K562 (cell line): Measurements from ENCODE around the gene CCDC196. TPM values are rescaled to one million over a fixed set of nuclear protein-coding genes. Genes with fewer than 3 reads are reported as not detected.

Source experiments
- ATAC-seq: fragments of 200-7000 bp; cut with Tn5 transposase; 3 replicates; pipeline ENCODE4 v1.9.1; 2020; ENCODE audit warnings: moderate library complexity
- BruUV-seq: library from RNA; stranded (reverse); fragments of 400-500 nt; replicated peaks from 2 replicates; lab custom pipeline; 2021; lab: Mats Ljungman, UMichigan
- CTCF ChIA-PET: fragments of 300-600 bp; formaldehyde crosslinking; extraction: SDS; loops from one replicate; lab custom pipeline; 2021; ENCODE audit warnings: low intra/inter-chr PET ratio; lab: Yijun Ruan, JAX
- POLR2A ChIA-PET: fragments of 300-600, 350-650 bp; sonication (Branson Sonifier 250); formaldehyde crosslinking; extraction: SDS; loops from one replicate; lab custom pipeline; 2021; ENCODE audit warnings: antibody characterized with exemption, inconsistent platforms; lab: Yijun Ruan, JAX
- DNase-seq, 4 experiments: peaks; one replicate each; pipeline versions ENCODE4 v3.0.0 to v3.0.0-alpha.2; 2011 to 2018; ENCODE audit warnings: low spot score in 3 of 4, mixed read lengths in 3 of 4; ENCODE audit errors: extremely low read depth in 1 of 4
- FAIRE-seq: peaks from 2 replicates; lab custom pipeline; 2011; peaks lifted over from hg19 to GRCh38; lab: Jason Lieb, UNC
- H2AFZ ChIP-seq: 2 replicates; pipeline ENCODE4 v1.6.0; 2011; ENCODE audit warnings: low read depth, low read length, control low read depth, inconsistent platforms
- H3K27ac ChIP-seq: fragments of 200-600 bp; 3 replicates; pipeline ENCODE4 v1.8.0; 2011; ENCODE audit warnings: low read depth, mild to moderate bottlenecking, control low read depth, inconsistent platforms, low read length, moderate library complexity, mixed read lengths; ENCODE audit errors: extremely low read depth
- H3K27me3 ChIP-seq, 2 experiments: fragments of 300-600 bp in 1 of 2; 2 replicates in 1 of 2; 3 replicates in 1 of 2; pipeline versions ENCODE4 v1.6.0 to v1.8.0; 2011; ENCODE audit warnings: inconsistent platforms in 2 of 2, low read length in 2 of 2, mild to moderate bottlenecking in 1 of 2, mixed read lengths in 1 of 2, moderate library complexity in 1 of 2; ENCODE audit not compliant: control insufficient read depth in 2 of 2, insufficient read depth in 2 of 2
- H3K36me3 ChIP-seq: fragments of 300-600 bp; 3 replicates; pipeline ENCODE4 v1.8.0; 2011; ENCODE audit warnings: mild to moderate bottlenecking, low read length, inconsistent platforms; ENCODE audit not compliant: control insufficient read depth, insufficient read depth
- H3K4me1 ChIP-seq, 2 experiments: fragments of 200-600 bp in 1 of 2; replicated peaks in 1 of 2; 2 replicates in 1 of 2; 3 replicates in 1 of 2; pipeline versions ENCODE4 v1.5.1 to v1.8.0; 2011; ENCODE audit warnings: inconsistent platforms in 2 of 2, low read length in 2 of 2, mild to moderate bottlenecking in 1 of 2, mixed read lengths in 1 of 2, moderate library complexity in 1 of 2; ENCODE audit not compliant: control insufficient read depth in 2 of 2, insufficient read depth in 2 of 2
- H3K4me2 ChIP-seq: 2 replicates; pipeline ENCODE4 v1.6.1; 2011; ENCODE audit warnings: low read length, control low read depth, inconsistent platforms, mixed read lengths; ENCODE audit not compliant: insufficient read depth
- H3K4me3 ChIP-seq: fragments of 200-600 bp; sonication (generic), shearing (Covaris generic); 2 replicates; pipeline ENCODE4 v1.5.1; 2016; ENCODE audit warnings: control low read depth, inconsistent platforms
- H3K79me2 ChIP-seq: fragments of 200-600 bp; 3 replicates; pipeline ENCODE4 v1.8.0; 2011; ENCODE audit warnings: low read length, inconsistent platforms; ENCODE audit not compliant: control insufficient read depth, insufficient read depth
- H3K9ac ChIP-seq, 2 experiments: 2 replicates each; pipeline versions ENCODE4 v1.6.0 to v1.6.1; 2011; ENCODE audit warnings: low read depth in 2 of 2, low read length in 2 of 2, control low read depth in 1 of 2, inconsistent platforms in 1 of 2, mild to moderate bottlenecking in 1 of 2, mixed read lengths in 1 of 2; ENCODE audit not compliant: insufficient read depth in 1 of 2
- H3K9me1 ChIP-seq: one replicate; pipeline ENCODE4 v1.6.0; 2011; ENCODE audit warnings: inconsistent platforms, mild to moderate bottlenecking, low read length, moderate library complexity; ENCODE audit not compliant: control insufficient read depth, insufficient read depth
- H3K9me3 ChIP-seq: replicated peaks from 2 replicates; pipeline ENCODE4 v1.5.1; 2011; ENCODE audit warnings: low read depth, low read length, inconsistent platforms; ENCODE audit not compliant: control insufficient read depth, insufficient read depth
- H4K20me1 ChIP-seq: replicated peaks from 2 replicates; pipeline ENCODE4 v1.6.1; 2011; ENCODE audit warnings: low read length, inconsistent platforms, mixed read lengths; ENCODE audit not compliant: control insufficient read depth, insufficient read depth
- PYGO2 ChIP-seq: fragments of 450-650 bp; IDR thresholded peaks from 2 replicates; pipeline ENCODE4 v1.6.1; 2016; ENCODE audit warnings: mild to moderate bottlenecking, missing genetic modification characterization, moderate library complexity, missing compliant biosample characterization
- RBM39 ChIP-seq: fragments of 200-400 bp; formaldehyde crosslinking; optimal IDR thresholded peaks from 2 replicates; pipeline ENCODE3; 2018; ENCODE audit warnings: low read depth, low read length
- SMAD3 ChIP-seq: fragments of 450-650 bp; formaldehyde crosslinking; conservative IDR thresholded peaks from 2 replicates; pipeline ENCODE4 v1.4.0; 2020; ENCODE audit warnings: mild to moderate bottlenecking
- TGIF2 ChIP-seq: sonication (generic); formaldehyde crosslinking; IDR thresholded peaks from 2 replicates; pipeline ENCODE4 v1.8.1; 2022; ENCODE audit warnings: mild to moderate bottlenecking, missing genetic modification reagents, moderate library complexity
- ZNF165 ChIP-seq: fragments of 250-450 bp; sonication (Bioruptor Pico); IDR thresholded peaks from 2 replicates; pipeline ENCODE4 v1.4.0; 2020; ENCODE audit warnings: borderline replicate concordance
- ZZZ3 ChIP-seq: fragments of 450-650 bp; IDR thresholded peaks from 2 replicates; pipeline ENCODE4 v1.6.1; 2016; ENCODE audit warnings: antibody characterized with exemption, mild to moderate bottlenecking, moderate library complexity
- WGBS: fragments of 100-300 bp; shearing (Covaris generic); methylation state at CpG from one replicate; pipeline ENCODE4 v1.1.6; 2016; ENCODE audit warnings: low coverage, mixed read lengths; ENCODE audit not compliant: insufficient coverage; ENCODE audit errors: missing lambda C conversion rate; 5-methylcytosine and 5-hydroxymethylcytosine counted together
- in situ Hi-C: fragments of 300-500 bp; cut with MboI; formaldehyde crosslinking; loops from 4 replicates; pipeline ENCODE4 v1.15.0; 2018; ENCODE audit warnings: inconsistent platforms, mixed read lengths
- intact Hi-C: fragments of 100-400 bp; cut with micrococcal nuclease; formaldehyde crosslinking; loops from 2 replicates; pipeline ENCODE4 v1.14.2; 2022
- polyA plus RNA-seq, 8 experiments: library from polyadenylated mRNA; depleted of rRNA in 4 of 8; stranded (reverse) in 5 of 8; unstranded in 3 of 8; fragments of >200 nt; fragmentation: Nextera tagmentation in 2 of 8; fragmentation: Illumina TruSeq in 1 of 8; extraction: Ambion mirVana in 2 of 8; extraction: Trizol in 1 of 8; gene quantifications; 2 replicates each; pipeline versions ENCODE4 v1.2.1 to v1.2.3, GENCODE V29; 2011 to 2014; ENCODE audit warnings: inconsistent platforms in 1 of 8, missing spikeins in 1 of 8
- total RNA-seq, 7 experiments: library from RNA; depleted of rRNA in 6 of 7; stranded (reverse); fragments of >200 nt in 6 of 7; fragmentation: Illumina TruSeq in 2 of 7; extraction: Trizol in 2 of 7; gene quantifications; 2 replicates each; pipeline versions ENCODE4 v1.2.1 to v1.2.3, GENCODE V29; 2011 to 2021; ENCODE audit warnings: low replicate concordance in 1 of 7
- TF ChIP-seq, protein P1 (sequence below): fragments of 450-650 bp; IDR thresholded peaks from 2 replicates; pipeline ENCODE4 v1.6.1; 2014; ENCODE audit warnings: low read depth, mild to moderate bottlenecking, moderate library complexity, borderline replicate concordance
- TF ChIP-seq, protein P2 (sequence below): fragments of 200-800 bp; sonication (Bioruptor generic); IDR thresholded peaks from 2 replicates; pipeline ENCODE4 v1.6.1; 2017; ENCODE audit warnings: missing genetic modification characterization, missing compliant biosample characterization

The CCDC196 gene
- total and polyA plus RNA-seq, 9 of the 15 experiments (the other 6 are each of a cell fraction or from before 2014, with no cell fraction given), result not detected

GRCh38 chr14:66440801-66441200 lies 45.4 kb upstream of the CCDC196 start:
- ATAC-seq (no peak), DNase-seq (no peak), FAIRE-seq (no peak)
- in situ Hi-C loops, result no loop called here
- Histone ChIP-seq H3K4me1 (no peaks in the 10 kb centered on the region), H3K36me3 (no peaks in the 10 kb centered on the region), H3K4me2 (no peak overlapping the region), H3K9me1 (no peaks in the 10 kb centered on the region), H3K9me3 (no peaks in the 10 kb centered on the region), H3K4me3 (no peak overlapping the region), H3K27me3 (no peaks in the 10 kb centered on the region), H3K27ac (no peak overlapping the region), H3K9ac (no peak overlapping the region), H3K79me2 (no peaks in the 10 kb centered on the region), H4K20me1 (no peaks in the 10 kb centered on the region), H2AFZ (no peak overlapping the region)
- no peak for TF ChIP-seq TGIF2
- TF ChIP-seq RBM39, result no peak
- TF ChIP-seq, protein P1, sequence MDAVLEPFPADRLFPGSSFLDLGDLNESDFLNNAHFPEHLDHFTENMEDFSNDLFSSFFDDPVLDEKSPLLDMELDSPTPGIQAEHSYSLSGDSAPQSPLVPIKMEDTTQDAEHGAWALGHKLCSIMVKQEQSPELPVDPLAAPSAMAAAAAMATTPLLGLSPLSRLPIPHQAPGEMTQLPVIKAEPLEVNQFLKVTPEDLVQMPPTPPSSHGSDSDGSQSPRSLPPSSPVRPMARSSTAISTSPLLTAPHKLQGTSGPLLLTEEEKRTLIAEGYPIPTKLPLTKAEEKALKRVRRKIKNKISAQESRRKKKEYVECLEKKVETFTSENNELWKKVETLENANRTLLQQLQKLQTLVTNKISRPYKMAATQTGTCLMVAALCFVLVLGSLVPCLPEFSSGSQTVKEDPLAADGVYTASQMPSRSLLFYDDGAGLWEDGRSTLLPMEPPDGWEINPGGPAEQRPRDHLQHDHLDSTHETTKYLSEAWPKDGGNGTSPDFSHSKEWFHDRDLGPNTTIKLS, result no peak
- no peak for TF ChIP-seq SMAD3
- no peak for TF ChIP-seq ZNF165 (CRISPR knock-in tag)
- TF ChIP-seq, protein P2, sequence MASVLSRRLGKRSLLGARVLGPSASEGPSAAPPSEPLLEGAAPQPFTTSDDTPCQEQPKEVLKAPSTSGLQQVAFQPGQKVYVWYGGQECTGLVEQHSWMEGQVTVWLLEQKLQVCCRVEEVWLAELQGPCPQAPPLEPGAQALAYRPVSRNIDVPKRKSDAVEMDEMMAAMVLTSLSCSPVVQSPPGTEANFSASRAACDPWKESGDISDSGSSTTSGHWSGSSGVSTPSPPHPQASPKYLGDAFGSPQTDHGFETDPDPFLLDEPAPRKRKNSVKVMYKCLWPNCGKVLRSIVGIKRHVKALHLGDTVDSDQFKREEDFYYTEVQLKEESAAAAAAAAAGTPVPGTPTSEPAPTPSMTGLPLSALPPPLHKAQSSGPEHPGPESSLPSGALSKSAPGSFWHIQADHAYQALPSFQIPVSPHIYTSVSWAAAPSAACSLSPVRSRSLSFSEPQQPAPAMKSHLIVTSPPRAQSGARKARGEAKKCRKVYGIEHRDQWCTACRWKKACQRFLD, result no peak
- TF ChIP-seq ZZZ3, result no peak
- TF ChIP-seq PYGO2 (tag), result no peak
- BruUV-seq, result no TSS peak
- intact Hi-C loops, result no loop called here
- CTCF ChIA-PET, result no interaction called here
- 0% methylated on average over 1 of the region's 5 CpGs for WGBS
- POLR2A ChIA-PET, result no interaction called here
